NCI-H1092 (cell line): ENCODE data around the gene PPP6R2.
"Not testable (repeated sequence)": the region's sequence is repeated elsewhere in the genome, so short reads cannot be mapped to it uniquely, and the experiment has no call there.

Experiments used
- DNase-seq: peaks from one replicate; lab custom pipeline; 2025; lab: John Stamatoyannopoulos, UW

The PPP6R2 gene

DNA sequence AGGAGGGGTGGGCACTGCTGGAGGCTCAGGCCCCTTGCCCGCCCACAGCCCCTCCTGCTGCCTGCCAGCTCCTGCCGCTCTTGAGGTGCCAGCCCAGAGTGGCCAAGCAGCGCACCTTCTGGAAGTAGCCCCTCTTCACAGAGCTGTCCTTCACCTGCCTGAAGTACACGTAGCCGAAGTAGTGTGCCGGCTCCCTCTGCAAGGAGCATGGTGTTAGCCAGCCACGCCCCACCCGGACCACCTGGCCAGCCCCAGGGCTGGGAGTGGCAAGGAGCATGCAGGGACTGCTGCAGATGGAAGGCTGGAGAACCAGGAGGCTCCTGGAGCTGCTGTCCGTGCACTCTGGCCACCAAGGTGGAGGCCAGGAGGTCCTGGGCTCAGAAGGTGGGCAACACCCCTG lies 25.9 kb upstream of the PPP6R2 start:
- no peak for DNase-seq

DNA sequence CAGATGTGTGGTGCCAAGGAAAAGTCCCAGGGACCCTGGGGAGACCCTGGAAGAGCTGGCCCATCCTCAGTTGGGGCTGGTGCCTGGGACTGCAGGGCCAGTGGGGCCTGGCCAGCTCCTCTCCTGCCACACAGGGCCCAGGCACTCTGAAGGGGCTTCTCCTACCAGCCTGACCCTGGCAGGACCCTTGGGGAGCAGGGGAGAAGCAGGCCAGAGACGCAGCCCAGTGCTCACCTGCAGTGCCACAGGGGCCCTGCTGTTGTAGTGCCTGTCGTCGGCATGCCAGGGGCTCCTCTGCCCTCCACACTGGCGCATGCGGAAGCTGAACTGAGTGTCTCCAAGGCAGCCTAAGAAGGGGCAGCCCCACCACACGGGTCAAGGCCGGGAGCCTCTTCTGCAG lies 25.5 kb upstream of the PPP6R2 start:
- no peak for DNase-seq

- DNase-seq = no peak
Measured at GRCh38 chr22:50318356-50318697, 24.8 kb upstream of the PPP6R2 start.

GRCh38 chr22:50318698-50319411 lies 24.3 kb upstream of the PPP6R2 start:
- DNase-seq = no peak

DNA sequence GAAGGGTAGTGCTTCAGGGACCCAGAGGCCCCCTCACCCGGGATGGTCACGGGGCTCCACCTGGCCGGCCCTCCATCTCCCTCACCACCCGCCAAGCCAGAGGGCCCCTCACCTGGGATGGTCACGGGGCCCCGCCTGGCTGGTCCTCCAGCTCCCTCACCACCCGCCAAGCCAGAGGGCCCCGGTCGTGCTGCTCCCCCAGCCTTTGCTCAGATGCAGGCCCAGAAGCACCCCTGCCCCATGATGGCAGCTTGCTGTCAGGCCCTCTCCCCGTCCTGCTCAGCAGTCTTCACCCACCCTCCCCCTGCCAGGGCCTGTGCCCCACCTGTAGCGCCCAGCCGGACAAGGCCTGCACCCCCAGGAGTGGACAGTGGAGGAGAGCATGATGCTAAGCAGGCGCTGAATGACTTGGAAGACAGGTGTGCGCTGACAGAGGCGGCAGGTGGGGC lies 23.6 kb upstream of the PPP6R2 start:
- no peak for DNase-seq

DNA sequence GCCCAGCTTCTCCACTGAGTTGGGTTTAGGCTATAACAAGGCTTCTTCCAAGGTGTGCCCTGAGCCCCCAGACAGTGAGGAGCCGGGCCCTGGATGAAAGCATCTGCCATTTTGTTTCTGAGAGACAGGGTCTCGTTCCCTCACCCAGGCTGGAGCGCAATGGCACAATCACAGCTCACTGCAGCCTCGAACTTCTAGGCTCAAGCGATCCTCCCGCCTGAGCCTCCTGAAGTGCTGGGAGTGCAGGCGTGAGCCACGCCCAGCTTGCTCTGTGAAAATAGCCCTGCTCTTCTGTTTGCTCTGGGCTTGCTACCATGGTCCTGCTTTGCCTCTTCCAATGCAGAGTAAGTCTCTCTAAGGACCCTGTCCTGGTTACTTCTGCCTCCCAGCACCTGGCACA lies 23.0 kb upstream of the PPP6R2 start:
- no peak for DNase-seq

DNA sequence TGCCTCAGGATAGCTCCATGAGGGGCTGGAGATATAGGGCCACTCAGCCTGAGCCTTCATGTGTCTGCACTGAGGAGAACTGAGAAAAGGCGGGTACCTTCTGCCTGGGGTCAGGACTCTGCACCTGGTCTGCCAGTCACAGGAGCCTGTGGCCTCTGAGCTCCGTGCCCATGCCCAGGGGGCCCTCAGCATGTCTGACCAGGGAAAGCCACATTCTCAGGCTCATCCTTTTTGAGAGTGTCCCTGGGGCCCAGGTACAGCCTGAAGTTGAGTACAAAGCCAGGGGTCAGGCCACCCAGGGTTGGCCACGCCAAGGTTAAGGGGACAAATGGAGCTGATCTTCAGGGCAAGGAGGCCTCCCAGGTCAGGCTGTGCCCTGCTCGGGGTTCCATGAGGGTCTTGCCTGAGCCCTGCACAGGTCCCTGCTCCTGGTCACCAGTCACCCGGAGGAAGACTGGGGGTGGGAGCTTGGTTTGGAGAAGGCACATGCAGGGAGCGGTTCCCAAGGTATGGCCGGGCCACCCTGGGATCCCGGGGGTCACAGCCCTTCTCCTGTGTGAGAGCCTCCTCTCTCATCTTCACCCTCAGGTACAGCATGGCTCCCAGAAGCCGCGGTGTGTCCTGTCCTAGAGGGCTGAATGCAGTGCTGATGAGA lies 22.3 kb upstream of the PPP6R2 start:
- no peak for DNase-seq

DNA sequence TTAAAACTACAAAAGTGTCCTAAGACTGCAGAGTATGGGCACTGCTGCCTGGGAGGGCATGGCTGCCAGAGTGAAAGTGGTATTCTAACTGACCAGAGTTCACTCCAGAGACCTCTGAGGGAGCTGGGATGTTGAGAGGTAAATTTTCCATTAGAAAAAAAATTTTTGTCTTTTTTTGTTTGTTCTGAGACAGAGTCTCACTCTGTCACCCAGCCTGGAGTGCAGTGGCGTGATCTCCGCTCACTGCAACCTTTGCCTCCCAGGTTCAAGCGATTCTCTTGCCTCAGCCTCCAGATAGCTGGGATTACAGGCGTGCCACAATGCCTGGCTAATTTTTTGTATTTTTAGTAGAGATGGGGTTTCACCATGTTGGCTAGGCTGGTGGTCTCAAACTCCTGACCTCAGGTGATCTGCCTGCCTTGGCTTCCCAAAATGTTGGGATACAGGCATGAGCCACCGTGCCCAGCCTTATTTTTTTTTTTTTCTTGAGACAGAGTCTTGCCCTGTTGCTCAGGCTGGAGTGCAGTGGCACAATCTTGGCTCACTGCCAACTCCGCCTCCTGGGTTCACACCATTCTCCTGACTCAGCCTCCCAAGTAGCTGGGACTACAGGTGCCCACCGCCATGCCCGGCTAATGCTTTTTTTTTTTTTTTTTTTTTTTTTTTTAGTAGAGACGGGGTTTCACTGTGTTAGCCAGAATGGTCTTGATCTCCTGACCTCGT lies 20.6 kb upstream of the PPP6R2 start:
- DNase-seq = not testable (repeated sequence)

DNA sequence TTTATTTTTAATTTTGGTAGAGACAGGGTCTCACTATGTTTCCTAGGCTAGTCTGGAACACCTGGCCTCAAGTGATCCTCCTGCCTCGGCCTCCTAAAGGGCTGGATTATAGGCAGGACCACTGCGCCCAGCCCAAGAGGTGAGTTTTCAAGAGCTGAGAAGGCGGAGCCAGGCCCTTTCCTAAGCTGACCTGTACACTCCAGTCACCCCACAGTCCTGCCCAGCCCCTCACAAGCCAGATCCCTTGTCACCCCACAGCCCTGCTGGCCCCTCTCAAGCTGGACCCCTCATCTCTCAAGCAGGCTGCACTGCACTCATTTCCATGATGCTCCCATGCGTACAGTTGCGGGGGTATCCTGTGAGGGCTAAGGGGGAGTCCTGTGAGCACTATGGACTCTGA lies 19.2 kb upstream of the PPP6R2 start:
- no peak for DNase-seq

- no peak for DNase-seq
Measured at GRCh38 chr22:50325444-50326224, 17.5 kb upstream of the PPP6R2 start.

DNA sequence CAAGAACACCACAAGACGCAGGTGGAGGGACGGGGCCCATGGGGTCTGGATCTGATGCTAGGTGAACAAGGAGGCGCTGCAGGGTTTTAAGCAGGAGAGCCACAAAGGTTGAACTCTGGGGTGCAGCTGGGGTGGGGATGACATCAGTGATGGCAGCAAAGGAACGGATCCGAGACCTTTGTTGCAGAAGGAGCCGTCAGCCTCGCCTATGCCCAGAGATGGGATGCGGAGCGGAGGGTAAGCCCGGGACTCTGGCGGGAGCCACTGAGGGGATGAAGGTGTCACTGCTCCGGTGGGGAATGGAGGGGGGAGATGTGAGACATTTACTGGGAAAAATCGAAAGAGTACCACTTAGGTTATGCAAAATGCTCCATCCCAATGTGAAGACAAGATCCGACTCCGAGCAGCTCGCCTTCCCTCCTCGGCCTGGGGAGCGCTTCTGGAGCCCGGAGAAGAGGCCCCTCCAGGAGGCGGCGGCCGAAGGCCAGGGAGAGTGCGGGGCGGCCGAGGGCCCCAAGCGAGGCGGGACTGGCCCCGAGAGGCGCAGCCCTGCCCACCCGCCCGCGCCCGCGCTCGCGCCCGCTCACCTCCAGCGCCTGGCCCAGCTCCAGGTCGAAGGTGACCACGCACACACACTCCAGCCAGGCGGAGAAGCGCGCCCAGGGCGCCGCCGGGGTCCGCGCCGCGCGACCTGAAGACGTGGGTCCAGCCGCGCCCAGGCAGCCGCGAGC lies 16.7 kb upstream of the PPP6R2 start:
- DNase-seq = no peak

- DNase-seq = peak; percentile 22
Measured at GRCh38 chr22:50326956-50327710, 16.0 kb upstream of the PPP6R2 start, which contains the start of gene DENND6B. Gene DENND6B (minus strand): TSS chr22:50327012. CDS start chr22:50326988, 24 bp downstream.

DNA sequence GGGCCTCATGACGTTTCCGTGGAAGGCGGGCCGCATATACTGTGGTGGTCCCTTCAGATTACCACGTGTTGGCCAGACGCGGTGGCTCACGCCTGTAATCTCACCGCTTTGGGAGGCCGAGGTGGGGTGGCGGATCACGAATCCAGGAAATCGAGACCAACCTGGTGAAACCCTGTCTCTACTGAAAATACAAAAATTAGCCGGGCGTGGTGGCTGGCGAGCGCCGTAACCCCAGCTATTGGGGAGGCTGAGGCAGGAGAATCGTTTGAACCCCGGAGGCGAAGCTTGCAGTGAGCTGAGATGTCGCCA lies 15.5 kb upstream of the PPP6R2 start:
- no peak for DNase-seq

GRCh38 chr22:50329236-50329635 lies 13.9 kb upstream of the PPP6R2 start:
- DNase-seq = no peak

DNA sequence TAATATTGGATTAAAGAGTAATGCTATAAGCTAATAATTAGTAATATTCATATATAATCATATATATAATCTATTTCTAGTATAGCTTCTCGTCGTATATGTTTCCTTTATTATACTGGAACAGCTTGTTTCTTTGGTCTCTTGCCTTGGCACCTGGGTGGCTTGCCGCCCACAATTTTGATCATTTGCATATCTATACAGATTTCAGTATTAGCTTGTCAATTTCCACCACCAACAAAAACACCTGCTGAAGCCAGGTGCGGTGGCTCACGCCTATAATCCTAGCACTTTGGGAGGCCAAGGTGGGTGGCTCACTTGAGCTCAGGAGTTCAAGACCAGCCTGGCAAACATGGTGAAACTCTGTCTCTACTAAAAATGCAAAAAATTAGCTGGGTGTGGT lies 8.7 kb upstream of the PPP6R2 start:
- DNase-seq = not testable (repeated sequence)

- DNase-seq = no peak
Measured at GRCh38 chr22:50337262-50338041, 5.7 kb upstream of the PPP6R2 start.

DNA sequence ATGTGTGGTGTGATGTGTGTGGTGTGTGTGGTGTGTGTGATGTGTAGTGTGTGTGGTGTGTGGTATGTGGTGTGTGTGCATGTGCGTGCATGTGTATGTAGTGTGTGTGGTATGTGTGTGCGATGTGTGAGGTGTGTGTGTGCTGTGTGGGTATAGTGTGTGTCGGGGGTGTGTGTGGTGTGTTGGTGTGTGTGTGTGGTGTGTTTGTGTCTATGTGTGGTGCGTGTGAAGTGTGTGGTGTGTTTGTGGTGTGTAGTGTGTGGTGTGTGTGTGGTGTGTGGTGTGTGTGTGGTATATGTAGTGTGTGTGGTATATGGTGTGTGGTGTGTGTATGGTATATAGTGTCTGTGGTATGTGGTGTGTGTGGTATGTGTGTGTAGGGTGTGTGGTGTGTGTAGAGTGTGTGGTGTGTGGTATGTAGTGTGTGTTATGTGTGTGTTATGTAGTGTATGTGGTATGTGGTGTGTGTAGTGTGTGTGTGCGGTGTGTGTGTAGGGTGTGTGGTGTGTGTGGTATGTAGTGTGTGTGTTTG lies 5.0 kb upstream of the PPP6R2 start:
- no peak for DNase-seq

DNA sequence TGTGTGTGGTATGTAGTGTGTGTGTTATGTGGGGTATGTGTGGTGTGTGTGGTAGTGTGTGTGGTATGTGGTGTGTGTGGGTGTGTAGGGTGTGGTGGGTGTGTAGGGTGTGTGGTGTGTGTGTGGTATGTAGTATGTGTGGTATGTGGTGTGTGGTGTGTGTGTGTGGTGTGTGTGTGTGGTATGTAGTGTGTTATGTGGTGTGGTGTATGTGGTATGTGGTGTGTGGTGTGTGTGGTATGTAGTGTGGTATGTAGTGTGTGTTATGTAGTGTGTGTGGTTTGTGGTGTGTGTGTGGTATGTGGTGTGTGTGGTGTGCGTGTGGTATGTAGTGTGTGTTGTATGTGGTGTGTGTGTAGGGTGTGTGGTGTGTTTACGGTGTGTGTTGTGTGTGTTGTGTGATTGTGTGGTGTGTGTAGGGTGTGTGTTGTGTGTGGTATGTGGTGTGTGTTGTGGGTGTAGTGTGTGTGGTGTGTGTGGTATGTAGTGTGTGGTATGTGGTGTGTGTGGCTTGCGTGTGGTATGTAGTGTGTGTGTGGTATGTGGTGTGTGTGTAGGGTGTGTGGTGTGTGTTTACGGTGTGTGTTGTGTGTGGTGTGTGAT lies 4.2 kb upstream of the PPP6R2 start:
- DNase-seq = no peak
